Measurements from ENCODE around the gene DLG1. TPM values are rescaled to one million over a fixed set of nuclear protein-coding genes. Genes with fewer than 3 reads are reported as not detected.
A peak's percentile ranks its signal among the peaks of the same experiment; 100 is the strongest.

The DLG1 gene
- total RNA-seq, 4 donors from 2014 or later: 103 to 150 (median 122) TPM

DNA sequence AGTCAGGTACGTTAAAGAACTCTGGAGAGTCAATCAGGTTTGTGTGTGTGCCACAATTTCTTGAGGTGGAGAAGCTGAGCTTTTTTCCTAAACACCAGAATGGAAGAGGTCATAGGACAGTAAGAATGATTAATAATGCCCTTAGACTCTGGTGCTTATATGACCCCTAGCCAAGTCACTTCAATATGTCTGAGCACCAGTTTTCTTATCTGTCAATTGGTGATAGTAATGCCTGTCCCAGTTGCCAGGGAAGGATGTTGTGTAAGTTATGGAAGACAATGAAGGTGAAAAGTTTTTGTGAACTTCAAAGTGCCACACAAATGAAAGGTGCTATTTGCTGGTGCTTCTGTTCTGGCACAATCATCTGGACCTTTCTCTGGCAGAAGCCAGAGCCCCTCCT lies 22.2 kb upstream of the DLG1 start:
- intact Hi-C loops (cut with DNase I): no loop called here
- Histone ChIP-seq H3K27ac (no peak overlapping the region), H3K36me3 (no peaks in the 10 kb centered on the region), H3K27me3 (no peaks in the 10 kb centered on the region), H3K4me3 (no peak overlapping the region), H3K4me1 (peaks cover 0 to 15% (median 3%) of the 10 kb centered on the region in 3 donors), H3K9me3 (no peaks in the 10 kb centered on the region)
- DNase-seq: no peak
- 75 to 90% methylated on average over 1 of the region's 1 CpG for WGBS, 2 donors
- TF ChIP-seq, protein P1, sequence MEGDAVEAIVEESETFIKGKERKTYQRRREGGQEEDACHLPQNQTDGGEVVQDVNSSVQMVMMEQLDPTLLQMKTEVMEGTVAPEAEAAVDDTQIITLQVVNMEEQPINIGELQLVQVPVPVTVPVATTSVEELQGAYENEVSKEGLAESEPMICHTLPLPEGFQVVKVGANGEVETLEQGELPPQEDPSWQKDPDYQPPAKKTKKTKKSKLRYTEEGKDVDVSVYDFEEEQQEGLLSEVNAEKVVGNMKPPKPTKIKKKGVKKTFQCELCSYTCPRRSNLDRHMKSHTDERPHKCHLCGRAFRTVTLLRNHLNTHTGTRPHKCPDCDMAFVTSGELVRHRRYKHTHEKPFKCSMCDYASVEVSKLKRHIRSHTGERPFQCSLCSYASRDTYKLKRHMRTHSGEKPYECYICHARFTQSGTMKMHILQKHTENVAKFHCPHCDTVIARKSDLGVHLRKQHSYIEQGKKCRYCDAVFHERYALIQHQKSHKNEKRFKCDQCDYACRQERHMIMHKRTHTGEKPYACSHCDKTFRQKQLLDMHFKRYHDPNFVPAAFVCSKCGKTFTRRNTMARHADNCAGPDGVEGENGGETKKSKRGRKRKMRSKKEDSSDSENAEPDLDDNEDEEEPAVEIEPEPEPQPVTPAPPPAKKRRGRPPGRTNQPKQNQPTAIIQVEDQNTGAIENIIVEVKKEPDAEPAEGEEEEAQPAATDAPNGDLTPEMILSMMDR (IDR thresholded peaks at IDR 0.05): no peak
- TF ChIP-seq POLR2A (IDR thresholded peaks at IDR 0.05): no peak

DNA sequence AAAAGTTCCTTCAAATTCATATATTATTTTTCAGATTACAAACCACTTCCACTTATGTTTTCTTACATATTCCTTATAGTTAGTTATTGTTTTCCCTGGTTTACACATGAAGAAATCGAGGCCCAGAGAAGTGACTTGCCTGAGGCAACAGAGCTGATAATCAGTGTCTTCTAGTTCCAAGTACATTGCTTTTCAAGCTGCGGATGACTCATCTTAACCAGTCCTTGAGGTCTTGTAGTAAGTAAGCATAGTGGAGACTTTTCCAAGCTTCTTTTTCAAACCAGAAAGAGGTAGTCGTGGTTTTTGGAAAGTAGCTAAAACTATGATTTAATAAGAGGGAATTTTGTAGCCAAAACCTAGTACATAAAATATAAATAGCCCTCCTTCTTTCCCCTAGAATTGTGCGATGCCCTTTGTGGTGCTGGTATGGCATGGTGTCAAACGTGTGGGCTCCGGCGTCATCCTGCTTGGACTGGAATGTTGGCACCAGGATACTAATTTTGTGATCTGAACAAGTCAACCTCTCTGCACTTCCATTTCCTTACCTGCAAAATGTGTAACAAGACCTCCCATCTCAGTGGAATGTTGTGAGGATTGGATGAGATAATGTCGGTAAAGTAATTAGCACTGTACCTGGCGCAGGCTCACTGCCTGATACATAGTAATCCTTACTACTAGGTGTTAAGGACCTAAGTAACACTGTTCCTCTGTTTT lies 19.0 kb upstream of the DLG1 start:
- no peak for DNase-seq
- H3K27ac ChIP-seq: peak overlapping the region in 3 of 4 donors; percentile 18 to 50 (median 22)
- intact Hi-C loops (cut with DNase I): no loop called here

DNA sequence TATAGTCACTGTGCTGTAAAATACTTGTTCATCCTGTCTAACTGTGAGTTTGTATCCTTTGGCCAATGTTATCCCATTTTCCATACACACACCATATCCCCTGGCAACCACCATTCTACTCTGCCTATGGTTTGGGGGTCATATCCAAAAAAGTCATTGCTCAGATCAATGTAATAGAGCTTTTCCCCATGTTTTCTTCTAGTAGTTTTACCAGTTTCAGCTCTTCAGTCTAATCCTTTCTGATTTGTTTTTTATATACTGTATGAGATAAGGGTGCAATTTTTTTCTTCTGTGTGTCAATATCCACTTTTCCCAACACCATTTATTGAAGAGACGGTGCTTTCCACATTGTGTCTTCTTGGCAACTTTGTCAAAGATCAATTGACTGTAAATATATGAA lies 14.0 kb upstream of the DLG1 start:
- intact Hi-C loops (cut with DNase I): no loop called here
- no peak overlapping the region for H3K27ac ChIP-seq
- no peaks in the 10 kb centered on the region for H3K9me3 ChIP-seq
- no peak for DNase-seq
- H3K4me1 ChIP-seq: peaks cover 15 to 45% (median 16%) of the 10 kb centered on the region in 3 donors
- no peaks in the 10 kb centered on the region for H3K36me3 ChIP-seq
- TF ChIP-seq, protein P1 (IDR thresholded peaks at IDR 0.05): no peak
- TF ChIP-seq POLR2A (IDR thresholded peaks at IDR 0.05): no peak
- H3K27me3 ChIP-seq: no peaks in the 10 kb centered on the region
- 90 to 95% methylated on average over 1 of the region's 1 CpG for WGBS, 2 donors
- H3K4me3 ChIP-seq: no peak overlapping the region

More for the DNA sequence above, 19.0 kb upstream of the DLG1 start:
- Histone ChIP-seq H3K36me3 (no peaks in the 10 kb centered on the region), H3K4me1 (peaks cover 0 to 15% (median 3%) of the 10 kb centered on the region in 3 donors), H3K27me3 (no peaks in the 10 kb centered on the region), H3K9me3 (no peaks in the 10 kb centered on the region), H3K4me3 (no peak overlapping the region)
- 27 to 38% methylated on average over 9 of the region's 9 CpGs for WGBS, 2 donors
- TF ChIP-seq POLR2A (IDR thresholded peaks at IDR 0.05): no peak
- TF ChIP-seq, protein P1 (IDR thresholded peaks at IDR 0.05): no peak

DNA sequence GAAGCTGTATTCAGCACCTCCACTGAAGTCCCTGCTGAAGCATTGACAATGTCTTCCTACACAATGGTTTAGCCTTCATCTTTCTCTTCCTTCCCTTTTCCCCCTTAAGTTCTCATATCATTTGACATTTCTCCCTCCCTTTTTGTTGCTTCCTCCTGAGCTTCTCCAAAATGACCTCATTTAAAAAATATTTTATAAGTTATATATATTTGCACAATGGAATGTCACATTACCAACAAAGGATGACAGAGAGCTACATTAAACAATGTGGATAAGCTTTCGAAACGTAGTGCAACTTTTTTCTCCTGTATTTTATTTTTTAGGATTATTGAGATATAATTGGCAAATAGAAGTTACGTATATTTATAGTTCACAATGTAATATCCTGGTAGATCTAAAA lies 13.2 kb upstream of the DLG1 start:
- intact Hi-C loops (cut with DNase I): no loop called here
- no peak for DNase-seq
- Histone ChIP-seq H3K4me1 (peaks cover 15 to 39% (median 16%) of the 10 kb centered on the region in 3 donors), H3K27me3 (no peaks in the 10 kb centered on the region), H3K27ac (no peak overlapping the region), H3K9me3 (no peaks in the 10 kb centered on the region), H3K36me3 (no peaks in the 10 kb centered on the region), H3K4me3 (no peak overlapping the region)
- WGBS, 2 donors: 93% methylated on average over 3 of the region's 3 CpGs
- TF ChIP-seq, protein P1 (IDR thresholded peaks at IDR 0.05): no peak
- TF ChIP-seq POLR2A (IDR thresholded peaks at IDR 0.05): no peak

DNA sequence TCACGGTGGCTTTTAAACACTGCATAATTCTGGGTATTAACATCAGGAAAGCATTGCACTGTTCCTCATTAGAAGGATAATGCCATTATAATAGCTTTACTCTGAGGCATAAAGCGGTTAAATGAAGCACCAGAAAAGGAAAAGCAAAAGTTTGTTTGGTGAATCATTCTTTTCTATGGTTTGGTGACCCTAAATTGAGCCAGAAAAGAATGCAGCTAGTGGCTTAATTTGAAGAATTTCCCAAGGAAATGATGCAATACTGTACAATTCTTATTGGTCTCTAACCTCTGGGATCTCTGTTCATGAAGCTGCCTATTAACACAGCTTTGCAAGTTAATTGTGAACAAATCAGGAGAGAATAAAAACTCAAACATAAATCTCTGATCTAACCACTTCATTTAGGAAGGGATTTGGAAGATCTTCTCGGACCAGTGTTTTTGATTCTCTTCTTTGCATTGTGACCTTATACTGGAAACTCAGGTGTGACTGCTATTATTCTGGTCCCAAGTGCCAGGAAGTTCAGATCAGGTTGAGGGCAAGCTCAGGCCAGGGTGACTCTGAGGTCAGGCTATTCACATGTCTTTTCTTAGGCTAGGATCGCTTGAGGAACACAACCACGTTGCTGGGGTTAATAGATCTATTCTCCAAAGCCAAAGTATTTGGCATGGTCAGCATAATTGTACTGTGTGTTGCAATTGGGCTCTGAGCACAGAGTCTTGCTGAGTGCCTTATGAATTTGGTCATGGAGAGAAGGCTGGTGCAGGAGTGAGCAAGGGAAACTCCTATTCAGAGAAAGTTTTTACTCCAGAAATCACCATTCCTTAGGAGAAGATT lies 11.3 kb upstream of the DLG1 start:
- Histone ChIP-seq H3K4me1 (peaks cover 15 to 48% (median 23%) of the 10 kb centered on the region in 3 donors), H3K27me3 (no peaks in the 10 kb centered on the region), H3K4me3 (no peak overlapping the region), H3K36me3 (no peaks in the 10 kb centered on the region), H3K27ac (peak overlapping the region; percentile 45 to 64 (median 58)), H3K9me3 (no peaks in the 10 kb centered on the region)
- TF ChIP-seq, protein P1 (IDR thresholded peaks at IDR 0.05): no peak
- no peak for TF ChIP-seq POLR2A (IDR thresholded peaks at IDR 0.05)
- intact Hi-C loops (cut with DNase I): no loop called here
- 26 to 33% methylated on average over 5 of the region's 5 CpGs for WGBS, 2 donors
- DNase-seq: no peak
